Measurements from ENCODE around the gene OR10A2. TPM values are rescaled to one million over a fixed set of nuclear protein-coding genes. Genes with fewer than 3 reads are reported as not detected.

Gene OR10A2
- total RNA-seq, 1 experiment from 2014 or later, result not detected

DNA sequence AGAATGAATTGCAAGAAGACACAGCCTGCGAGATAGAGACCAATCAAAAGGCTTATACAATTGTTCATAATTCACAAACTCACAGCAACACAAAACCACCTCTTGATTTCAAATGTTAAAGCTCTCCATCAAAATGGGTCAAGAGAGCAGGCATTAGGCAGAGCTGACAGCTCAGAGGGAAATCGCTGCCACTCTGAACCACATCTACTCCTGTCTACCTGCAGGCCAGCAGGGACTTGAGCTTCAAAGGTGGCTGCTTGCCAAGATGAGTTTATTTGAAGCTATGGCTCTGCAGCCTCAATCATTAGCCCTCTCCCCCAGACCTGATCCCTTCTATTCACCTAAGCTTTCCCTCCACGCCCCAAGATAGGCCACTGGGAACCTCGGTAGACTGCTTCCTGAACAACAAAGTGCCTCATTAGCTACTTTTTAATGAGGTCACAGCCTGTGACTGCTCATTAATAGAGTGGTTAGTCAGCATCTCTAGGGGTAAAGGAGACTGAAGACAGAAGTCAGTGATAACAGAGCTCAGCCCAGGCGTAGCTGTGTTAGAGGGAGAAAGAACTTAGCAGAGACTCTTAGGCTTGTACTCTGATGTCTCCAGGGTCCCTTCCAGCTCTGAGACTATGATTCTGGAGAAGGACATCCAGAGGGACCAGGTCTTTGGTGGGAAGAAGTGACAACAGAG, 38.6 kb upstream of the OR10A2 start:
- no peak overlapping the region for H3K27ac Mint-ChIP-seq (ENCODE audit: unreplicated experiment)
- H3K36me3 Mint-ChIP-seq (ENCODE audit: insufficient read depth, unreplicated experiment), result no peaks in the 10 kb centered on the region
- no peaks in the 10 kb centered on the region for H3K9me3 Mint-ChIP-seq (ENCODE audit: low read depth, unreplicated experiment)
- no peak for DNase-seq
- intact Hi-C loops (cut with micrococcal nuclease; ENCODE audit: unreplicated experiment), result no loop called here
- CTCF ChIA-PET, result interaction anchor here (2.2 kb wide), 1 partner anchor 12 kb away, joined by 7 read pairs; no protein-coding TSS in a partner anchor
- H3K27me3 Mint-ChIP-seq (ENCODE audit: unreplicated experiment), result no peaks in the 10 kb centered on the region
- H3K4me1 Mint-ChIP-seq (ENCODE audit: low read depth, unreplicated experiment), result no peaks in the 10 kb centered on the region
- BruUV-seq (replicated peaks), result no TSS peak
- no peak overlapping the region for H3K4me3 Mint-ChIP-seq (ENCODE audit: low read depth, unreplicated experiment)
- no peak for TF ChIP-seq CTCF (IDR thresholded peaks at IDR 0.05; ENCODE audit: unreplicated experiment)

- no peaks in the 10 kb centered on the region for H3K4me1 Mint-ChIP-seq (ENCODE audit: low read depth, unreplicated experiment)
- CTCF ChIA-PET, result interaction anchor here (2.2 kb wide), 1 partner anchor 13 kb away, joined by 7 read pairs; no protein-coding TSS in a partner anchor
These were observed 37.6 kb upstream of the OR10A2 start for GRCh38 chr11:6825231-6825744.

DNA sequence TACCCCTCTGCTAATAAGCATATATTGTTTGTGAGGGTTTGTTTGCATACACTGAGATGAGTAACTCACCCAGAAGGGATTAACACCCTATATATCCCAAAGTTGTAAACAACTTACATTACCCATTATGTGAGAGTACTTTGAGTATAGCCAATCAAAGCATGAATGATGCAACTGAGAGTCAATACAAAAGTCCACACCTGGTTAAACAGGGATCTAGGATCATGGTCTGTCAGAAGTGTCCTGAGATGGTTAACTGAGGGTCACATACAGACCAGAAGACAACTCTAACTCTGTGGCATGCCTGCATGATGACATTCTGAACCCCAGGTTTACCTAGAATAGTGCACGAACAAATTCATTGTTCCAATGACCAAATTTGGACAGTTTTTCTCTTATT, 34.8 kb upstream of the OR10A2 start:
- H3K27ac Mint-ChIP-seq (ENCODE audit: unreplicated experiment), result no peak overlapping the region
- no peak for TF ChIP-seq CTCF (IDR thresholded peaks at IDR 0.05; ENCODE audit: unreplicated experiment)
- BruUV-seq (replicated peaks), result no TSS peak
- no peaks in the 10 kb centered on the region for H3K27me3 Mint-ChIP-seq (ENCODE audit: unreplicated experiment)
- intact Hi-C loops (cut with micrococcal nuclease; ENCODE audit: unreplicated experiment), result no loop called here
- H3K9me3 Mint-ChIP-seq (ENCODE audit: low read depth, unreplicated experiment), result no peaks in the 10 kb centered on the region
- H3K4me1 Mint-ChIP-seq (ENCODE audit: low read depth, unreplicated experiment), result no peaks in the 10 kb centered on the region
- H3K4me3 Mint-ChIP-seq (ENCODE audit: low read depth, unreplicated experiment), result no peak overlapping the region
- H3K36me3 Mint-ChIP-seq (ENCODE audit: insufficient read depth, unreplicated experiment), result no peaks in the 10 kb centered on the region
- DNase-seq, result no peak
- CTCF ChIA-PET, result no interaction called here

More at GRCh38 chr11:6825231-6825744, 37.6 kb upstream of the OR10A2 start:
- no peak overlapping the region for H3K27ac Mint-ChIP-seq (ENCODE audit: unreplicated experiment)
- H3K4me3 Mint-ChIP-seq (ENCODE audit: low read depth, unreplicated experiment), result no peak overlapping the region
- no peaks in the 10 kb centered on the region for H3K9me3 Mint-ChIP-seq (ENCODE audit: low read depth, unreplicated experiment)
- no TSS peak for BruUV-seq (replicated peaks)
- intact Hi-C loops (cut with micrococcal nuclease; ENCODE audit: unreplicated experiment), result no loop called here
- no peaks in the 10 kb centered on the region for H3K36me3 Mint-ChIP-seq (ENCODE audit: insufficient read depth, unreplicated experiment)
- no peak for DNase-seq
- H3K27me3 Mint-ChIP-seq (ENCODE audit: unreplicated experiment), result no peaks in the 10 kb centered on the region
- no peak for TF ChIP-seq CTCF (IDR thresholded peaks at IDR 0.05; ENCODE audit: unreplicated experiment)

GRCh38 chr11:6833356-6833755, 29.5 kb upstream of the OR10A2 start:
- Mint-ChIP-seq H3K27me3 (ENCODE audit: unreplicated experiment) (no peaks in the 10 kb centered on the region), H3K4me1 (ENCODE audit: low read depth, unreplicated experiment) (no peaks in the 10 kb centered on the region), H3K27ac (ENCODE audit: unreplicated experiment) (no peak overlapping the region), H3K36me3 (ENCODE audit: insufficient read depth, unreplicated experiment) (no peaks in the 10 kb centered on the region), H3K4me3 (ENCODE audit: low read depth, unreplicated experiment) (no peak overlapping the region), H3K9me3 (ENCODE audit: low read depth, unreplicated experiment) (no peaks in the 10 kb centered on the region)
- TF ChIP-seq CTCF (IDR thresholded peaks at IDR 0.05; ENCODE audit: unreplicated experiment), result no peak
- CTCF ChIA-PET, result no interaction called here
- intact Hi-C loops (cut with micrococcal nuclease; ENCODE audit: unreplicated experiment), result no loop called here
- BruUV-seq (replicated peaks), result no TSS peak
- no peak for DNase-seq

Measured in Calu3 (cell line).